ENCODE data around the gene C14orf180. TPM values are rescaled to one million over a fixed set of nuclear protein-coding genes. Genes with fewer than 3 reads are reported as not detected.

The C14orf180 gene
- total RNA-seq, 1 experiment from 2014 or later = not detected

DNA sequence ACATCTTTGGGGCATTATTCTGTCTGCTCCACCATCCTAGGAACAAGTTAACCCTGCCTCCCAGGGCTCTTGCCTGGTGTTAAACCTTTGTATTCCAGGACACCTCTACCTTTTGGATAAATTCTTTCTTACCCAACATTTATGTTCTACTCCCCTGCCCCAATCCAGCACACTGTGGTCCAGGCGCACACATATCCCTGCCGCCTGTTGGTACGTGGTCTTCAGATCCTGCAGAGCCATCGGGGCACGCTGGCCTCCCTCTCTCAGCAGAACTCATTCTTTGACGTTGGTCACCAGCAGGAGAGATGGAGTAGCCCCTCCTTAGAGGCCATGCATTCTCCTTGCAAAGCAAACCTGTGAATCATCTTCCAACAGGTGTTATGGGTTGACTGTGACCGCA lies 30.1 kb downstream of the C14orf180 start:
- Histone ChIP-seq H3K14ac (ENCODE audit: insufficient read depth, low read length) (no peak overlapping the region), H3K23me2 (ENCODE audit: insufficient read length, low read depth, low read length, poor library complexity, severe bottlenecking) (no peaks in the 10 kb centered on the region), H3K9ac (ENCODE audit: extremely low read depth, insufficient read length, low read length) (no peak overlapping the region), H4K91ac (ENCODE audit: insufficient read length, low read depth, low read length) (no peak overlapping the region), H2BK120ac (ENCODE audit: low read depth, low read length, poor library complexity, severe bottlenecking) (no peak overlapping the region), H3K79me1 (ENCODE audit: insufficient read depth, low read depth, low read length, poor library complexity, severe bottlenecking) (no peaks in the 10 kb centered on the region), H4K5ac (ENCODE audit: insufficient read length, low read depth, low read length) (no peak overlapping the region), H2BK15ac (ENCODE audit: low read depth, low read length) (no peak overlapping the region), H3K79me2 (ENCODE audit: insufficient read depth, low read length) (no peaks in the 10 kb centered on the region), H3K56ac (ENCODE audit: insufficient read length, low read depth, low read length) (no peak overlapping the region), H3K4me1 (ENCODE audit: insufficient read depth, low read length) (no peaks in the 10 kb centered on the region), H2BK20ac (ENCODE audit: low read depth, low read length, poor library complexity, severe bottlenecking) (no peak overlapping the region), H2BK12ac (ENCODE audit: insufficient read length, low read depth, low read length) (no peak overlapping the region), H3K4ac (ENCODE audit: low read depth, low read length) (no peak overlapping the region), H2BK5ac (ENCODE audit: insufficient read length, low read length) (no peak overlapping the region), H3K9me3 (ENCODE audit: control insufficient read depth, low read depth, low read length) (no peaks in the 10 kb centered on the region), H2AFZ (ENCODE audit: low read length) (no peak overlapping the region), H2AK5ac (ENCODE audit: insufficient read length, low read length) (no peak overlapping the region), H3K27ac (ENCODE audit: insufficient read length, low read depth, low read length) (no peak overlapping the region), H3K27me3 (ENCODE audit: insufficient read depth, low read length) (no peaks in the 10 kb centered on the region), H3T11ph (ENCODE audit: low read length) (no peak overlapping the region), H4K8ac (replicated peaks; ENCODE audit: insufficient read length, low read depth, low read length) (no peak overlapping the region), H3K4me2 (ENCODE audit: insufficient read depth, insufficient read length, low read length) (no peak overlapping the region), H4K20me1 (ENCODE audit: control insufficient read depth, insufficient read depth, insufficient read length) (no peaks in the 10 kb centered on the region), H3K18ac (ENCODE audit: insufficient read length, low read depth, low read length) (no peak overlapping the region), H3K23ac (ENCODE audit: insufficient read length, low read depth, low read length) (no peak overlapping the region)
- peaks cover 4 to 8% of the 10 kb centered on the region in 2 experiments for H3K4me1 Mint-ChIP-seq
- H3K4me3 Mint-ChIP-seq = no peak overlapping the region
- peaks cover 0 to 6% of the 10 kb centered on the region in 2 experiments; a peak in 2 of 5 replicates for H3K9me3 Mint-ChIP-seq
- no peak for DNase-seq
- WGBS (ENCODE audit: extremely low coverage, insufficient read length, low lambda C conversion rate) = no CpG with 5 or more reads among the region's 7 CpGs
- no peak for TF ChIP-seq CTCF (conservative IDR thresholded peaks at IDR 0.05)
- peaks cover 75% of the 10 kb centered on the region for H3K27me3 Mint-ChIP-seq (ENCODE audit: low read depth)
- no peak overlapping the region for H3K27ac Mint-ChIP-seq
- H3K36me3 Mint-ChIP-seq (ENCODE audit: insufficient read depth in 1 of 3, low read depth in 3 of 3) = no peaks in the 10 kb centered on the region; a peak in 1 of 7 replicates

Data from H9 (cell line).